Upper lobe of right lung (tissue), 1 donor: ENCODE results near the gene NOD1. TPM values are rescaled to one million over a fixed set of nuclear protein-coding genes. Genes with fewer than 3 reads are reported as not detected.

Experiments used
- ATAC-seq: fragments of 200-7000 bp; cut with Tn5 transposase; one replicate; pipeline ENCODE4 v1.9.1; 2020; ENCODE audit warnings: mild to moderate bottlenecking, moderate library complexity
- DNase-seq: peaks from one replicate; pipeline ENCODE4 v3.0.0-alpha.2; 2020
- H3K27ac ChIP-seq: fragments of 200-600 bp; one replicate; pipeline ENCODE4 v1.8.0; 2022
- H3K27me3 ChIP-seq: fragments of 200-600 bp; one replicate; pipeline ENCODE4 v1.8.0; 2022; ENCODE audit warnings: mild to moderate bottlenecking
- H3K36me3 ChIP-seq: fragments of 200-600 bp; one replicate; pipeline ENCODE4 v1.8.0; 2022
- H3K4me1 ChIP-seq: fragments of 200-600 bp; one replicate; pipeline ENCODE4 v1.8.0; 2022
- H3K4me3 ChIP-seq: fragments of 200-600 bp; one replicate; pipeline ENCODE4 v1.8.0; 2022; ENCODE audit warnings: mild to moderate bottlenecking
- H3K9me3 ChIP-seq: fragments of 200-600 bp; one replicate; pipeline ENCODE4 v1.8.0; 2022
- CTCF ChIP-seq: fragments of 200-600 bp; IDR thresholded peaks from one replicate; pipeline ENCODE4 v1.8.0; 2022; ENCODE audit warnings: antibody characterized with exemption
- intact Hi-C: fragments of 100-400 bp; cut with DNase I; formaldehyde crosslinking; loops from one replicate; pipeline ENCODE4 v1.11.0; 2022
- total RNA-seq: library from RNA; stranded (reverse); fragmentation: NEBNext Ultra II Directional; extraction: Animal tissue kit (Norgen Biotek cat#: 25700); gene quantifications from one replicate; pipeline ENCODE4 v1.2.1, GENCODE V29; 2021
- donor health status: DM: no; HTN: yes; CAD: no; lungs with severe emphysema.

The NOD1 gene
- total RNA-seq, 1 donor from 2014 or later, result 43.5 TPM

GRCh38 chr7:30505174-30505697, 26.7 kb upstream of the NOD1 start:
- no peaks in the 10 kb centered on the region for H3K27me3 ChIP-seq
- H3K36me3 ChIP-seq, result no peaks in the 10 kb centered on the region
- intact Hi-C loops, result no loop called here
- ATAC-seq (no peak), DNase-seq (no peak)
- no peaks in the 10 kb centered on the region for H3K9me3 ChIP-seq
- peak overlapping the region; percentile 90 for H3K27ac ChIP-seq
- peaks cover 18% of the 10 kb centered on the region for H3K4me1 ChIP-seq
- peak overlapping the region; percentile 83 for H3K4me3 ChIP-seq
- no peak for TF ChIP-seq CTCF

- intact Hi-C loops, result no loop called here
Measured at GRCh38 chr7:30504301-30505173, 26.0 kb upstream of the NOD1 start, which contains the start of gene GGCT. Gene GGCT (minus strand): TSS chr7:30504829. CDS start chr7:30504709, 120 bp downstream.

GRCh38 chr7:30503274-30504212, 25.0 kb upstream of the NOD1 start:
- H3K36me3 ChIP-seq, result peaks cover 10% of the 10 kb centered on the region
- DNase-seq (no peak), ATAC-seq (peak; percentile 6)
- H3K27ac ChIP-seq, result peak overlapping the region; percentile 90
- H3K27me3 ChIP-seq, result no peaks in the 10 kb centered on the region
- no peak for TF ChIP-seq CTCF
- H3K9me3 ChIP-seq, result no peaks in the 10 kb centered on the region
- peak overlapping the region; percentile 83 for H3K4me3 ChIP-seq
- H3K4me1 ChIP-seq, result peaks cover 18% of the 10 kb centered on the region
- intact Hi-C loops, result no loop called here

More at GRCh38 chr7:30504301-30505173, 26.0 kb upstream of the NOD1 start, which contains the start of gene GGCT:
- Histone ChIP-seq H3K9me3 (no peaks in the 10 kb centered on the region), H3K27ac (peak within 1 kb of the TSS; percentile 90), H3K4me3 (peak within 1 kb of the TSS; percentile 83), H3K27me3 (no peaks in the 10 kb centered on the region), H3K4me1 (peaks cover 18% of the 10 kb centered on the region), H3K36me3 (no peaks in the 10 kb centered on the region)
- peak; percentile 99 for DNase-seq
- ATAC-seq, result peak; percentile 99
- no peak for TF ChIP-seq CTCF

GRCh38 chr7:30502470-30503251, 24.1 kb upstream of the NOD1 start:
- Histone ChIP-seq H3K27ac (no peak overlapping the region), H3K4me1 (peaks cover 18% of the 10 kb centered on the region), H3K27me3 (no peaks in the 10 kb centered on the region), H3K36me3 (peaks cover 15% of the 10 kb centered on the region), H3K9me3 (no peaks in the 10 kb centered on the region), H3K4me3 (no peak overlapping the region)
- no peak for TF ChIP-seq CTCF
- intact Hi-C loops, result no loop called here
- DNase-seq, result no peak
- no peak for ATAC-seq

- no peaks in the 10 kb centered on the region for H3K27me3 ChIP-seq
- DNase-seq (no peak), ATAC-seq (no peak)
- no peak overlapping the region for H3K27ac ChIP-seq
- H3K4me3 ChIP-seq, result no peak overlapping the region
- intact Hi-C loops, result no loop called here
- H3K9me3 ChIP-seq, result no peaks in the 10 kb centered on the region
- peaks cover 26% of the 10 kb centered on the region for H3K36me3 ChIP-seq
- H3K4me1 ChIP-seq, result peaks cover 18% of the 10 kb centered on the region
- TF ChIP-seq CTCF, result no peak
Measured at GRCh38 chr7:30501264-30501663, 22.7 kb upstream of the NOD1 start.
